ENCODE measurements around the gene IL1RAP.

IL1RAP gene

GRCh38 chr3:190615607-190616006 is 101.7 kb downstream of the IL1RAP start:
- in situ Hi-C loops (cut with MboI; ENCODE audit: low pct_unique_long_range_greater_than_20kb, low sequenced_read_pairs, unreplicated experiment): no loop called here
- no peak for TF ChIP-seq CTCF (IDR thresholded peaks at IDR 0.05; ENCODE audit: extremely low read depth, insufficient read depth, missing control alignments)
- DNase-seq (ENCODE audit: low spot score): no peak

- TF ChIP-seq CTCF (IDR thresholded peaks at IDR 0.05; ENCODE audit: extremely low read depth, insufficient read depth, missing control alignments): no peak
- no peak for DNase-seq (ENCODE audit: low spot score)
- in situ Hi-C loops (cut with MboI; ENCODE audit: low pct_unique_long_range_greater_than_20kb, low sequenced_read_pairs, unreplicated experiment): no loop called here
Measured at GRCh38 chr3:190616637-190617036, 102.8 kb downstream of the IL1RAP start.

GRCh38 chr3:190617185-190617584 is 103.3 kb downstream of the IL1RAP start:
- no peak for TF ChIP-seq CTCF (IDR thresholded peaks at IDR 0.05; ENCODE audit: extremely low read depth, insufficient read depth, missing control alignments)
- DNase-seq (ENCODE audit: low spot score): peak; percentile 19
- in situ Hi-C loops (cut with MboI; ENCODE audit: low pct_unique_long_range_greater_than_20kb, low sequenced_read_pairs, unreplicated experiment): no loop called here

- TF ChIP-seq CTCF (IDR thresholded peaks at IDR 0.05; ENCODE audit: extremely low read depth, insufficient read depth, missing control alignments): no peak
- peak; percentile 5 for DNase-seq (ENCODE audit: low spot score)
- in situ Hi-C loops (cut with MboI; ENCODE audit: low pct_unique_long_range_greater_than_20kb, low sequenced_read_pairs, unreplicated experiment): no loop called here
Measured at GRCh38 chr3:190618330-190619030, 104.6 kb downstream of the IL1RAP start.

- no peak for TF ChIP-seq CTCF (IDR thresholded peaks at IDR 0.05; ENCODE audit: extremely low read depth, insufficient read depth, missing control alignments)
Measured at GRCh38 chr3:190619353-190619752, 105.5 kb downstream of the IL1RAP start.

GRCh38 chr3:190619761-190620160 is 105.9 kb downstream of the IL1RAP start:
- TF ChIP-seq CTCF (IDR thresholded peaks at IDR 0.05; ENCODE audit: extremely low read depth, insufficient read depth, missing control alignments): no peak
- no peak for DNase-seq (ENCODE audit: low spot score)
- in situ Hi-C loops (cut with MboI; ENCODE audit: low pct_unique_long_range_greater_than_20kb, low sequenced_read_pairs, unreplicated experiment): no loop called here

More at GRCh38 chr3:190619353-190619752, 105.5 kb downstream of the IL1RAP start:
- DNase-seq (ENCODE audit: low spot score): no peak
- in situ Hi-C loops (cut with MboI; ENCODE audit: low pct_unique_long_range_greater_than_20kb, low sequenced_read_pairs, unreplicated experiment): no loop called here
